Type B pancreatic cell (in vitro differentiated cells): ENCODE measurements around the gene XAGE5. TPM values are rescaled to one million over a fixed set of nuclear protein-coding genes. Genes with fewer than 3 reads are reported as not detected.
"Not testable (repeated sequence)": the region's sequence is repeated elsewhere in the genome, so short reads cannot be mapped to it uniquely, and the experiment has no call there.

Experiments
- DNase-seq: peaks from one replicate; pipeline ENCODE4 v3.0.0; 2021; ENCODE audit warnings: mixed read lengths; ENCODE audit not compliant: unreplicated experiment; ENCODE audit errors: extremely low spot score
- H3K27ac Mint-ChIP-seq: 2 replicates; pipeline ENCODE4 v1.8.0; 2021; ENCODE audit warnings: mild to moderate bottlenecking, mixed read lengths
- H3K27me3 Mint-ChIP-seq: 2 replicates; pipeline ENCODE4 v1.8.0; 2021; ENCODE audit warnings: mixed read lengths
- H3K36me3 Mint-ChIP-seq: 2 replicates; pipeline ENCODE4 v1.8.0; 2021; ENCODE audit warnings: mixed read lengths
- H3K4me1 Mint-ChIP-seq: one replicate; pipeline ENCODE4 v1.8.0; 2021; ENCODE audit warnings: mixed read lengths; ENCODE audit not compliant: unreplicated experiment
- H3K4me3 Mint-ChIP-seq: 2 replicates; pipeline ENCODE4 v1.8.0; 2021; ENCODE audit warnings: mild to moderate bottlenecking, mixed read lengths
- H3K9me3 Mint-ChIP-seq: 2 replicates; pipeline ENCODE4 v1.8.0; 2021; ENCODE audit warnings: mixed read lengths
- CTCF ChIP-seq: fragments of 200-600 bp; sonication (generic); conservative IDR thresholded peaks from 2 replicates; pipeline ENCODE4 v1.5.0; 2021; ENCODE audit warnings: antibody characterized with exemption, mild to moderate bottlenecking
- total RNA-seq: library from RNA; stranded (reverse); gene quantifications from 2 replicates; pipeline ENCODE4 v1.2.1, GENCODE V29; 2021; ENCODE audit warnings: low replicate concordance

Gene XAGE5
- total RNA-seq, 1 donor from 2014 or later, result not detected

GRCh38 chrX:52824608-52825007, 13.5 kb downstream of the XAGE5 start:
- Mint-ChIP-seq H3K27me3 (no peaks in the 10 kb centered on the region), H3K27ac (no peak overlapping the region), H3K36me3 (no peaks in the 10 kb centered on the region), H3K4me1 (no peaks in the 10 kb centered on the region), H3K4me3 (no peak overlapping the region), H3K9me3 (no peaks in the 10 kb centered on the region)
- no peak for TF ChIP-seq CTCF
- no peak for DNase-seq

GRCh38 chrX:52830551-52830950, 19.5 kb downstream of the XAGE5 start:
- no peak for TF ChIP-seq CTCF
- no peaks in the 10 kb centered on the region for H3K4me1 Mint-ChIP-seq
- DNase-seq, result no peak
- no peak overlapping the region for H3K27ac Mint-ChIP-seq
- H3K27me3 Mint-ChIP-seq, result no peaks in the 10 kb centered on the region
- H3K4me3 Mint-ChIP-seq, result no peak overlapping the region
- H3K36me3 Mint-ChIP-seq, result no peaks in the 10 kb centered on the region
- no peaks in the 10 kb centered on the region for H3K9me3 Mint-ChIP-seq

GRCh38 chrX:52839137-52839536, 28.1 kb downstream of the XAGE5 start:
- H3K4me3 Mint-ChIP-seq, result no peak overlapping the region
- H3K9me3 Mint-ChIP-seq, result no peaks in the 10 kb centered on the region
- no peak overlapping the region for H3K27ac Mint-ChIP-seq
- peaks cover 3% of the 10 kb centered on the region for H3K27me3 Mint-ChIP-seq
- no peaks in the 10 kb centered on the region for H3K36me3 Mint-ChIP-seq
- TF ChIP-seq CTCF, result no peak
- DNase-seq, result no peak
- H3K4me1 Mint-ChIP-seq, result no peaks in the 10 kb centered on the region

GRCh38 chrX:52843619-52844018, 32.5 kb downstream of the XAGE5 start:
- not testable (repeated sequence) for H3K9me3 Mint-ChIP-seq

GRCh38 chrX:52852110-52852860, 41.2 kb downstream of the XAGE5 start:
- Mint-ChIP-seq H3K27me3 (peaks cover 5% of the 10 kb centered on the region), H3K4me3 (no peak overlapping the region), H3K27ac (no peak overlapping the region), H3K36me3 (no peaks in the 10 kb centered on the region), H3K9me3 (no peaks in the 10 kb centered on the region), H3K4me1 (no peaks in the 10 kb centered on the region)
- TF ChIP-seq CTCF, result no peak
- DNase-seq, result no peak

More at GRCh38 chrX:52843619-52844018, 32.5 kb downstream of the XAGE5 start:
- not testable (repeated sequence) for H3K27ac Mint-ChIP-seq, H3K36me3 Mint-ChIP-seq, DNase-seq, H3K4me3 Mint-ChIP-seq, H3K4me1 Mint-ChIP-seq, H3K27me3 Mint-ChIP-seq

- H3K36me3 Mint-ChIP-seq, H3K9me3 Mint-ChIP-seq, H3K27ac Mint-ChIP-seq, H3K27me3 Mint-ChIP-seq, DNase-seq, H3K4me1 Mint-ChIP-seq, H3K4me3 Mint-ChIP-seq: not testable (repeated sequence)
These were observed 46.0 kb downstream of the XAGE5 start for GRCh38 chrX:52856991-52857525.
